ENCODE measurements around the gene PASK. TPM values are rescaled to one million over a fixed set of nuclear protein-coding genes. Genes with fewer than 3 reads are reported as not detected.

PASK gene
- total RNA-seq, 1 experiment from 2014 or later, result 80.9 TPM

GRCh38 chr2:241160318-241160717, 11.0 kb upstream of the PASK start:
- Mint-ChIP-seq H3K36me3 (peaks cover 6% of the 10 kb centered on the region; the same call in 1 of the 2 replicates), H3K4me1 (0 out of 2 replicates have a peak, but pooled peaks cover 4% of the 10 kb centered on the region), H3K27me3 (ENCODE audit: low read depth) (no peaks in the 10 kb centered on the region), H3K4me3 (no peak overlapping the region), H3K27ac (no peak overlapping the region), H3K9me3 (no peaks in the 10 kb centered on the region)
- ChIA-PET CTCF (no interaction called here), POLR2A (no interaction called here)
- TF ChIP-seq, protein P1, sequence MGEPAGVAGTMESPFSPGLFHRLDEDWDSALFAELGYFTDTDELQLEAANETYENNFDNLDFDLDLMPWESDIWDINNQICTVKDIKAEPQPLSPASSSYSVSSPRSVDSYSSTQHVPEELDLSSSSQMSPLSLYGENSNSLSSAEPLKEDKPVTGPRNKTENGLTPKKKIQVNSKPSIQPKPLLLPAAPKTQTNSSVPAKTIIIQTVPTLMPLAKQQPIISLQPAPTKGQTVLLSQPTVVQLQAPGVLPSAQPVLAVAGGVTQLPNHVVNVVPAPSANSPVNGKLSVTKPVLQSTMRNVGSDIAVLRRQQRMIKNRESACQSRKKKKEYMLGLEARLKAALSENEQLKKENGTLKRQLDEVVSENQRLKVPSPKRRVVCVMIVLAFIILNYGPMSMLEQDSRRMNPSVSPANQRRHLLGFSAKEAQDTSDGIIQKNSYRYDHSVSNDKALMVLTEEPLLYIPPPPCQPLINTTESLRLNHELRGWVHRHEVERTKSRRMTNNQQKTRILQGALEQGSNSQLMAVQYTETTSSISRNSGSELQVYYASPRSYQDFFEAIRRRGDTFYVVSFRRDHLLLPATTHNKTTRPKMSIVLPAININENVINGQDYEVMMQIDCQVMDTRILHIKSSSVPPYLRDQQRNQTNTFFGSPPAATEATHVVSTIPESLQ (CRISPR knock-in tag; IDR thresholded peaks at IDR 0.05), result no peak
- TF ChIP-seq ZNF423 (CRISPR knock-in tag; IDR thresholded peaks at IDR 0.05) (no peak), ZNF219 (CRISPR knock-in tag; IDR thresholded peaks at IDR 0.05; ENCODE audit: borderline replicate concordance) (no peak), USF2 (CRISPR knock-in tag; IDR thresholded peaks at IDR 0.05) (no peak), E2F4 (CRISPR knock-in tag; IDR thresholded peaks at IDR 0.05; ENCODE audit: borderline replicate concordance, low read depth) (no peak), RELA (CRISPR knock-in tag; IDR thresholded peaks at IDR 0.05; ENCODE audit: borderline replicate concordance) (no peak), USF1 (CRISPR knock-in tag; IDR thresholded peaks at IDR 0.05) (no peak), PRRX2 (CRISPR knock-in tag; IDR thresholded peaks at IDR 0.05) (no peak), ZNF317 (CRISPR knock-in tag; IDR thresholded peaks at IDR 0.05; ENCODE audit: borderline replicate concordance, low read depth) (no peak), MYBL2 (CRISPR knock-in tag; IDR thresholded peaks at IDR 0.05) (no peak), MXD4 (CRISPR knock-in tag; IDR thresholded peaks at IDR 0.05; ENCODE audit: borderline replicate concordance) (no peak), TEAD4 (CRISPR knock-in tag; IDR thresholded peaks at IDR 0.05) (no peak), NFATC4 (CRISPR knock-in tag; IDR thresholded peaks at IDR 0.05) (no peak), E2F1 (CRISPR knock-in tag; IDR thresholded peaks at IDR 0.05) (no peak), ZBTB21 (CRISPR knock-in tag; IDR thresholded peaks at IDR 0.05; ENCODE audit: borderline replicate concordance) (no peak)
- TF ChIP-seq, protein P2, sequence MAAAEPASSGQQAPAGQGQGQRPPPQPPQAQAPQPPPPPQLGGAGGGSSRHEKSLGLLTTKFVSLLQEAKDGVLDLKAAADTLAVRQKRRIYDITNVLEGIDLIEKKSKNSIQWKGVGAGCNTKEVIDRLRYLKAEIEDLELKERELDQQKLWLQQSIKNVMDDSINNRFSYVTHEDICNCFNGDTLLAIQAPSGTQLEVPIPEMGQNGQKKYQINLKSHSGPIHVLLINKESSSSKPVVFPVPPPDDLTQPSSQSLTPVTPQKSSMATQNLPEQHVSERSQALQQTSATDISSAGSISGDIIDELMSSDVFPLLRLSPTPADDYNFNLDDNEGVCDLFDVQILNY (CRISPR knock-in tag; IDR thresholded peaks at IDR 0.05), result no peak
- TF ChIP-seq, protein P3, sequence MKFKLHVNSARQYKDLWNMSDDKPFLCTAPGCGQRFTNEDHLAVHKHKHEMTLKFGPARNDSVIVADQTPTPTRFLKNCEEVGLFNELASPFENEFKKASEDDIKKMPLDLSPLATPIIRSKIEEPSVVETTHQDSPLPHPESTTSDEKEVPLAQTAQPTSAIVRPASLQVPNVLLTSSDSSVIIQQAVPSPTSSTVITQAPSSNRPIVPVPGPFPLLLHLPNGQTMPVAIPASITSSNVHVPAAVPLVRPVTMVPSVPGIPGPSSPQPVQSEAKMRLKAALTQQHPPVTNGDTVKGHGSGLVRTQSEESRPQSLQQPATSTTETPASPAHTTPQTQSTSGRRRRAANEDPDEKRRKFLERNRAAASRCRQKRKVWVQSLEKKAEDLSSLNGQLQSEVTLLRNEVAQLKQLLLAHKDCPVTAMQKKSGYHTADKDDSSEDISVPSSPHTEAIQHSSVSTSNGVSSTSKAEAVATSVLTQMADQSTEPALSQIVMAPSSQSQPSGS (CRISPR knock-in tag; IDR thresholded peaks at IDR 0.05; ENCODE audit: borderline replicate concordance, low read depth), result no peak
- TF ChIP-seq, protein P4, sequence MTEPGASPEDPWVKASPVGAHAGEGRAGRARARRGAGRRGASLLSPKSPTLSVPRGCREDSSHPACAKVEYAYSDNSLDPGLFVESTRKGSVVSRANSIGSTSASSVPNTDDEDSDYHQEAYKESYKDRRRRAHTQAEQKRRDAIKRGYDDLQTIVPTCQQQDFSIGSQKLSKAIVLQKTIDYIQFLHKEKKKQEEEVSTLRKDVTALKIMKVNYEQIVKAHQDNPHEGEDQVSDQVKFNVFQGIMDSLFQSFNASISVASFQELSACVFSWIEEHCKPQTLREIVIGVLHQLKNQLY (CRISPR knock-in tag; IDR thresholded peaks at IDR 0.05), result no peak
- DNase-seq (ENCODE audit: low spot score), result no peak
- ATAC-seq, result no peak
